ENCODE measurements around the gene DNAJC22.

Gene DNAJC22

DNA sequence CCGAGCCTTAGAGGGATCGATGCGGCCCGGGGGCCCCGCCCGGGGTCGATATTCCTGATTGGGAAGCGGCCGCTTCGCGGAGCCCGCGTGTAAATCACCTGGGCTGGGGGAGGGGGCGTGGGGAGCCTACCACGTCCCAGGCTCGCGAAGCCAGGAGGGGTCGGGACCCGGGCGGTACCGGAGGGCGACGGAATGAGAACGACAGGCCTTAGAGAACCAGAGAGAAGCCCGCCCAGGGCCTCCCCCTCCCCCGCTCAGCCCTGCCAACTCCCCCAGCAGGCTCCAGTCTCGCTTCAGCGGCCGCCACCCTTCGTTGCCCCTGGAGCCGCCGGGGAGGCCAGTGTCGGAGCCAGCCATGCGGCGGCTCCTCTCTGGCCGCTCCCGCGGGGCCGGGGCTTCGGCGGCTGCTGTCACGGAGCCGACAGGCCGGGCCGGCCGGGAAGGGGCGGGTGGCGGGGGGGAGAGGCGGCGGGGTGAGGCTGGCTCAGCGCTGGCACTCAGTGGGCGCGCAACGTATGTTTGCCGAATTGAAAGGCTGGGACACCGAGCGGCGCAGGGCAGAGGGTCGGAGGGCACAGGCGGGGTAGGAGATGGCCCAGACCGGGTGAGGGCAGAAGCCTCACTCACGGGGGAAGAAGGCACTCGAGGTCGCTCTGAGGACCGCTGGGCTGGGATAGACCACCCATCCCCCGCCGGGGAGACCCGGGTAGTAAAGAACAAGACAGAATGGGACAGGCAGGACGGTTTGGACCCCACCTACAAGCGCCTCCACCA is 1.4 kb upstream of the DNAJC22 start:
- DNase-seq (ENCODE audit: low read depth) = no peak

GRCh38 chr12:49345825-49346658 is 646 bp upstream of the DNAJC22 start:
- no peak for DNase-seq (ENCODE audit: low read depth)

- peak; percentile 89 for DNase-seq (ENCODE audit: low read depth)
Observed at GRCh38 chr12:49347311-49348193, 864 bp downstream of the DNAJC22 start.

- no peak for DNase-seq (ENCODE audit: low read depth)
Observed at GRCh38 chr12:49348781-49349180, 2.1 kb downstream of the DNAJC22 start.

DNA sequence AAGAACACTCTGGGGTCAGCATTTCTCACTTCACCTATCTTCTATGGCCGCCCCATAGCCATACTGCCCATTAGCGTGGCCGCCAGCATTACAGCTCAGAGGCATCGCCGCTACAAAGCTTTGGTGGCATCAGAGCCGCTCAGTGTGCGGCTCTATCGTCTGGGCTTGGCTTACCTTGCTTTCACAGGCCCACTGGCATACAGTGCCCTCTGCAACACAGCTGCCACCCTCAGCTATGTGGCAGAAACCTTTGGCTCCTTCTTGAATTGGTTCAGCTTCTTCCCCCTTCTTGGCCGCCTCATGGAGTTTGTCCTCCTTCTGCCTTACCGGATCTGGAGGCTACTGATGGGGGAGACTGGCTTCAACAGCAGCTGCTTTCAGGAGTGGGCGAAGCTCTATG is 2.6 kb downstream of the DNAJC22 start:
- DNase-seq (ENCODE audit: low read depth) = no peak

DNA sequence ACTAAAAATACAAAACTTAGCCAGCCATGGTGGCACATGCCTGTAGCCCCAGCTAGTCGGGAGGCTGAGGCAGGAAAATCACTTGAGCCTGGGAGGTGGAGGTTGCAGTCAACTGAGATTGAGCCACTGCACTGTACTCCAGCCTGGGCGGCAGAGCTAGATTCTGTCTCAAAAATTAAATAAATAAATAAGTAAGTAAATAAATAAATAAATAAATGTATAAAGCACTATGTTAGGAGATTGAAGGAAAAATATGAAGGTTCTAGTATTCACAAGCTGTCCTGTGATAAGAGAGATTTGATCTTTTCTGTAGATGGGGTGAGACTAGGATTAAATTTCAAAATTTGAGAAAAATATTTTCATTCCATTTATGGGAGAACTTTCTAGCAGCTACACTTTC is 5.7 kb downstream of the DNAJC22 start:
- no peak for DNase-seq (ENCODE audit: low read depth)

- DNase-seq (ENCODE audit: low read depth) = no peak
Observed at GRCh38 chr12:49355913-49356312, 9.2 kb downstream of the DNAJC22 start.

DNA sequence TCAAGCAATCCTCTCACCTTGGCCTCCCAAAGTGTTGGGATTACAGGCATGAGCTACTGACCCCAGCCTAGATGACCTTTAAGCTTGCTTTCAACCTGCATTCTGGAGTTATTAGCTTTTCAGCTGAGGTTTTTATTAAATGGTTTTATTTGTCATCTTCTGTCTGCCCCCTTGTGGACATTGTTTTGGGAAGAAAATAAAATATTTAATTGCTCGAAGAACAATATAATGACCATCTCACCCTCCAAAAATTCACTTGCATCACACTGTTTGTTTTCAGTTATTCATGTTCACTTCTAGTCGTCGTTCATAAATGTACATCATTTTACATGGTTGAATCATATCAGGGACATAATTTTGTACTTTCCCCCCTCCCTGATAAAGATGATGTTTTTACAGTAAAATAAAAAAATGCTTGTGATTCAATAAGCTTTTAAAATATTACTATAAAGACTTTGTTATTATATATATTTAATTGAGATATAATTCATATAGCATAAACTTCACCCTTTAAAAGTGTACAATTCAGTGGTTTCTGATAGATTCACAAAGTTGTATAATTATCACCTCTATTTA is 10.5 kb downstream of the DNAJC22 start:
- peak; percentile 67 for DNase-seq (ENCODE audit: low read depth)

DNA sequence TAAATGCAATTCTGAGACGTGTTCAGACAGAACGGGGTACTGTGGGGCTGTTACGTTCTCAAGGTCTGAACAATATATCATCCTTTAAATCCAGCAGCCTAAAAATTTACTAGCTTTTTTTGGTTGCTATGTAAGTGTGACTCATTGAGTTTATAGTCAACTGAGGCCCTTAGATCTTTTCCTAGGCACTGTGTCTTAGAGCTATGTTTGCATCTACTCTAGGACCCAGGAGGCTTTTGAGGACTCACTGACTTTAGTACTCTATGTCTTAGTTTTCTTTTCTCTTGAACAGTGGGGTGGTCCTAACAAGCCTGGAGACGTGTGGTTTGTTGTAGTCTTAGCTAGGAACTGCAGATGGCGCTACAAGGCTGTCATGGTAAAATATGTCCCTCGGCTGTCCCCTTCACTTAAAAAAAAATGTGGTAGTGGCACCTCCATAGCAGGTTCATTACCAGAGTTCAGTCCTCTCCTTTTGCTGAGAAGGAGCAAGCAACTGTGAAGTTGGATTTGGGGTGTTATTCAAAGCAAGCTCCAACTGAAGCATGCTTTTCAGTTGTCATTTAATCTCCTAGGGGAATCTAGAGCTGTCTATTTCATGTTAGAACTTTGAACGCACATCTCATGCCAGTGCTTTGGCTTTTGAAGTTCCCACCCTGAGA is 11.9 kb downstream of the DNAJC22 start:
- peak; percentile 54 for DNase-seq (ENCODE audit: low read depth)

- no peak for DNase-seq (ENCODE audit: low read depth)
Observed at GRCh38 chr12:49359671-49360070, 13.0 kb downstream of the DNAJC22 start.

GRCh38 chr12:49362077-49362476 is 15.4 kb downstream of the DNAJC22 start:
- no peak for DNase-seq (ENCODE audit: low read depth)

DNA sequence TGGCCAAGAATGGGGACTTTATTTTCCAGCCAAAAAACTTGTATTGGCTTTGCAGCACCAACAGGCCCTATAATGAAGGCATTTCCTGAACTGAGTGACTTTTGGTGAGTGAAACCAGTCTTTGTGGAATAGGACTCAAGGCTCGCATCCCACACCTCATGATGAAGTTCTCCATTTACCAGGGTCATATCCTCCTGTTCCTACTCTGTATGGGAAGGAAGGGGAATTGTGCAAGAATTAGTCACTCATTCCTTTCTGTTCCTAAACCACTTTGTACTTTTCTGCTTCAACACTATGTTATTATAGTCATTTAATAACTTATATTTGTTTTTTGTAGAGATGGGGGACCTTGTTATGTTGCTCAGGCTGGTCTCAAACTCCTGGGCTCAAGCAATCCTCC is 18.3 kb downstream of the DNAJC22 start:
- peak; percentile 94 for DNase-seq (ENCODE audit: low read depth)

DNA sequence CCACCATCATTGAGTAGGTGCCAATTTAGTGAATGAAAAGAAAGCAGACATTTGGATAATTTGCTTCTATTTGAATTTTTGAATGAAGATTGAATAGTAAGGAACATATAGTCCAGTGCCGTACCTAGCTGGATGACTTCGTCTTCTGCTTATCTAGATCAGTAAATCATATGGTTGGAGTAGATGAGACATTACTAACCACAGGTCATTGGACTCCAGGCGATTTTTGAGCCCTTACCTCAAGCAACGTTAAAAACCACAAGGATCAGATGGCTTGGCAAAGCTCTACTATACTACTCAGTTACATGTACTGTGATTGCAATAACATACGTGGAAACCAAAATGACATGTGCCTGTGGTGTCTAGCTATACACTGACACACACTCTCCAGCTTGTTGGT is 18.9 kb downstream of the DNAJC22 start:
- DNase-seq (ENCODE audit: low read depth) = peak; percentile 97

GRCh38 chr12:49366096-49366651 is 19.5 kb downstream of the DNAJC22 start:
- no peak for DNase-seq (ENCODE audit: low read depth)

DNA sequence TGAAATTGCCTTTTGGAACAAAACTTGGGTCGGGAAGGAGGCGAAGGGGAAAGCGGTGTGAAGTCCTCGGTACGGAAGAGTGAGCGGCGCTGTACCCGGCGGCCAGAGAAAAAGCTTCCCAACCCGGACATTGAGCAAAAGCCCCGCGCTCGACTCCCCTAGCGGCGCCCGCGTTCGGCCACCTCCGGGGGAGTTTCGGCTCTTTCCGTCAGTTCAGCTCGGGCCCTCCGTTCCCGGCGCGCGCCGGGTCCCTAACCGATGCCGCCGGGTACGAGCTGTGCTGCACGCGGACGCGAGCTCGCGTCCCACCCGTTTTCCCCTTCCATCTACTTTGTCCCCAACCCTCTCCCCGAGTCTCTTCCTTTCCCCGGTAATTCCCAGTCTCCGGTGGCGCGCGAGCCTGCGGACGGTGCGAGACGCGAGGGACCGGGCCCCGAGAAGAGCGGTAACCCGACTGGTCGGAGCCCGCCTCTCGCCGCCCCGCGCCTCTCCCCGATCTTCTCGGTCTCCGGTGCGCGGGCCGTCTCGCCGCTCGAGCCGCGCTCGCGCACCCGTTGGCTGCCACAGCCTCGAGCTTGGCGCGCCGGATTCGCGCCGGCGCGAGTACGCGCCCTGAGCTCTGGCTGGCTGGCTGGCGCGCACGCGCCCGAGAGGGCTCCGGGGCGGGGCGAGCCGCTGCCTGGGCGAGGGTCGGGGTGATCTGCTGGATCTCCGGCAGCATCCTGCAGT is 20.1 kb downstream of the DNAJC22 start:
- DNase-seq (ENCODE audit: low read depth) = peak; percentile 92

- DNase-seq (ENCODE audit: low read depth) = no peak
Observed at GRCh38 chr12:49367381-49368239, 20.9 kb downstream of the DNAJC22 start, which contains the start of gene SPATS2. Gene SPATS2 (plus strand): TSS chr12:49367462. CDS start chr12:49461013, 93,551 bp downstream.

DNA sequence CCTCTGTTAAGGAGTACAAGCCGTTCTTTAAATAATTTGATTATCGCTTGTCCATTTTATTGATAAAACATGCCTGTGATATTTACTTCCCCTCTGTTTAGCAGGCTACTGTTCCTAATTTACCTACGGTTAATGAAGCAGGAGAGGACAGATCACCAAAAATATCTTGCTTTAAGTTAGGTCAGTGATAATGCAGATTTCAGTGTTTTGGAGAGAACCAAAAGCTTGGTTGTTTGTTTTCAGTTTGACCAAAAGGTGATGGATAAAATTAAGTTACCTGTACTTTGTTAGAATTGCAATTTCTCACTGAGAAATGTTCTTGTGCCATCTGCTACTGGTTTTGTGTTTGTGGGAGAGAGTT is 21.5 kb downstream of the DNAJC22 start:
- DNase-seq (ENCODE audit: low read depth) = no peak

DNA sequence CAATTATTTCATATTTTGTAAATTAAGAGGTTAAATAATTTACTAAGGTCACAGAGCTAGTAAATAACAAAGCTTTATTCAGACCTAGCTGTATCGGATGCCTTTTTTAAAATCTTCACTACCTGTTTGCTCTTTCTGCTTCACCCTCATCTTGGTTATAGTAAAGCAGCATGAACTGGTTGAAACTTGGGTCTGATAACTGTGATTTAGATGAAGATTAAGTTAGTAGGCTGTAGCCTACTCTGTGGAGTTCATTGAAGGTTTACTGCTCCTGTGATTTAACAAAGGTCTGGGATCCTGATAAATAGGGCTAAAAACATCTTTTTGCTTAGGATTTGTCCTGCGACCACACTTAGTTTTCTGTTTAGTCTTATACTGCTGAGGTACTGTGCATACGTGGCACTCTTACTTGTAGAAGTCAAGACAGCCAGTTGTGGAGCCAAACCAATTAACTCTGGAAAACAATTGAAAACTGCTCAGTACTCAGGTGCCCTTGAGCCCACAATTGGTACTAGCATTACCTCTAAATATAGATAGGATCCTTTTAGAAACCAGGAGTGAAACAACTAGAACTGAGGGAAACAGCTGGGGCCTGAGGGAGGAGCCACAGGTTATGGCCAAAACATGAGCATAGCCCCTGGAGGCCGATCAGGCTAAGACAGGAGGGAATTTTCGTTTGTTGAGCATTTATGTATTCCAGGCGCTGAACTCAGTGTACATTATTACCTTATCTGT is 22.9 kb downstream of the DNAJC22 start:
- DNase-seq (ENCODE audit: low read depth) = no peak

- no peak for DNase-seq (ENCODE audit: low read depth)
Observed at GRCh38 chr12:49370539-49370938, 23.9 kb downstream of the DNAJC22 start.

Measured in amniotic epithelial cell (primary cell).